Measurements from ENCODE around the gene IFIT3. TPM values are rescaled to one million over a fixed set of nuclear protein-coding genes. Genes with fewer than 3 reads are reported as not detected.

Gene IFIT3
- total and polyA plus RNA-seq, 12 donors, result 8.1 to 88.6 (median 26.7) TPM

- H3K36me3 ChIP-seq (replicated peaks in 1 of 2), result no peaks in the 10 kb centered on the region
- peak overlapping the region in 4 of 5 donors; percentile 9 to 95 (median 78) for H3K27ac ChIP-seq
- TF ChIP-seq CTCF (IDR thresholded peaks at IDR 0.05), result no peak
- TF ChIP-seq POLR2A (IDR thresholded peaks at IDR 0.05), result no peak
- WGBS, 4 donors, result 28 to 50% (median 37%) methylated on average over 1 of the region's 1 CpG
- peak in 3 of 7 donors; percentile 63 to 76 (median 69) for DNase-seq
- H3K4me3 ChIP-seq, result no peak overlapping the region
- peaks cover 45 to 66% of the 10 kb centered on the region in 2 donors for H3K4me1 ChIP-seq (replicated peaks in 1 of 2)
- no peaks in the 10 kb centered on the region for H3K27me3 ChIP-seq
- H3K9me3 ChIP-seq (replicated peaks in 1 of 3), result no peaks in the 10 kb centered on the region
- intact Hi-C loops (cut with DNase I), result no loop called here
Observed at GRCh38 chr10:89279421-89279869, 48.4 kb upstream of the IFIT3 start.

- 88 to 97% (median 94%) methylated on average over 3 of the region's 3 CpGs for WGBS, 4 donors
- Histone ChIP-seq H3K9me3 (replicated peaks in 1 of 3) (no peaks in the 10 kb centered on the region), H3K27ac (no peak overlapping the region), H3K27me3 (no peaks in the 10 kb centered on the region), H3K36me3 (replicated peaks in 1 of 2) (no peaks in the 10 kb centered on the region), H3K4me3 (no peak overlapping the region), H3K4me1 (replicated peaks in 1 of 2) (peaks cover 41 to 58% of the 10 kb centered on the region in 2 donors)
- no peak for DNase-seq
- TF ChIP-seq CTCF (IDR thresholded peaks at IDR 0.05), result no peak
- TF ChIP-seq POLR2A (IDR thresholded peaks at IDR 0.05), result no peak
- intact Hi-C loops (cut with DNase I), result no loop called here
Observed at GRCh38 chr10:89280508-89280907, 47.3 kb upstream of the IFIT3 start.

- no peak for TF ChIP-seq CTCF (IDR thresholded peaks at IDR 0.05)
- TF ChIP-seq POLR2A (IDR thresholded peaks at IDR 0.05), result no peak
- Histone ChIP-seq H3K9me3 (replicated peaks in 1 of 3) (no peaks in the 10 kb centered on the region), H3K4me3 (no peak overlapping the region), H3K36me3 (replicated peaks in 1 of 2) (no peaks in the 10 kb centered on the region), H3K27ac (peak overlapping the region in 2 of 5 donors; percentile 26 to 33), H3K4me1 (replicated peaks in 1 of 2) (peaks cover 41 to 56% of the 10 kb centered on the region in 2 donors), H3K27me3 (no peaks in the 10 kb centered on the region)
- intact Hi-C loops (cut with DNase I), result no loop called here
- DNase-seq, result no peak
- 61 to 73% (median 66%) methylated on average over 4 of the region's 4 CpGs for WGBS, 4 donors
Observed at GRCh38 chr10:89281606-89282395, 46.0 kb upstream of the IFIT3 start.

- intact Hi-C loops (cut with DNase I), result no loop called here
- TF ChIP-seq CTCF (IDR thresholded peaks at IDR 0.05) (peak in 3 of 6 experiments; percentile 10 to 24 (median 11)), POLR2A (IDR thresholded peaks at IDR 0.05) (no peak)
- no peaks in the 10 kb centered on the region for H3K36me3 ChIP-seq (replicated peaks in 1 of 2)
- H3K27ac ChIP-seq, result peak overlapping the region; percentile 74 to 87 (median 82)
- peak in 4 of 7 donors; percentile 40 to 68 (median 46) for DNase-seq
- peak overlapping the region in 2 of 4 donors; percentile 0 to 11 for H3K4me3 ChIP-seq
- no peaks in the 10 kb centered on the region for H3K27me3 ChIP-seq
- 13 to 16% (median 15%) methylated on average over 6 of the region's 6 CpGs for WGBS, 4 donors
- no peaks in the 10 kb centered on the region for H3K9me3 ChIP-seq (replicated peaks in 1 of 3)
- peaks cover 32 to 45% of the 10 kb centered on the region in 2 donors for H3K4me1 ChIP-seq (replicated peaks in 1 of 2)
Observed at GRCh38 chr10:89283025-89283935, 44.5 kb upstream of the IFIT3 start.
